DMS 273 (cell line): Measurements from ENCODE around the gene LITAF.

Source experiments
- DNase-seq: peaks from one replicate; lab custom pipeline; 2025; ENCODE audit not compliant: unreplicated experiment; lab: John Stamatoyannopoulos, UW

The LITAF gene

DNA sequence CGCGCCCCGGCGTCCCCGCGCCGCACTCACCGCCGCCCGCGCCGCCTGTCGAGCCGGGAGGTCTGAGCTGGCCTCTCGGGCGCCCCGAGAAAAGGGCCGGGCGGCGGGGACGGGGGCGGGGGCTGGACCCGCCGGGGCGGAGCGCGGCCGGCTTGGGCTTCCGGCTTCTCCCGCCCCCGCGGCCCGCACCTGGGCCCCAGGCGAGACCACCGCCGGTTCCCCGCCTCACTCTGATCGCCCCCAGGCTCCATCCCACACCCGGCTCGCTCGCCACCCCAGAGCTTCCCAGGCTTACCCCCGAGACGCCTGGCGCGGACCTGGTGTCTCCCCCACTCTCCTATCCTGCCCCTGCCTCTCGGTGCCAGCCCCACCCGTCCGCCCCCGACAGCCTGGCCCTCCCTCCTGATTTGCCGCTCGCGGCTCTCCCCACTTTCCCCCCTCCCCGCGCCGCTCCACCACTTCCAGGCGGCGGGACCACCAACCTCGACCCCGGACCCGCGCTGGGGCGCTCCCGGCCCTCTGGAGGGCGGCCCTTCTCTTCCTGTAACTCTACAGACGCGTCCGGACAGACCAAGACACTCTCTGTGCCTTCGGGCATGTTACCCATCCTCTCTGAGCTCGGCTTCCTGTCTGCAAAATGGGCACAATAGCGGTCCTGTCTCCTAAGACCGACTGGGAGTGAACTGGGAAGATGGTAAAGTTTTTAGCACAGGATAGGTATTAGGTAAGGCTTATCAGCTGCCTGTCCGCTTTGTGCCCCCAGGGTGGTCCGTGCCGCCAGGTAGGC is at the start of gene LITAF:
LITAF (minus strand) TSS at position 64 of the 787 bp plus-strand sequence. CDS start 30,189 bp downstream, outside the sequence.
- peak; percentile 82 for DNase-seq

DNA sequence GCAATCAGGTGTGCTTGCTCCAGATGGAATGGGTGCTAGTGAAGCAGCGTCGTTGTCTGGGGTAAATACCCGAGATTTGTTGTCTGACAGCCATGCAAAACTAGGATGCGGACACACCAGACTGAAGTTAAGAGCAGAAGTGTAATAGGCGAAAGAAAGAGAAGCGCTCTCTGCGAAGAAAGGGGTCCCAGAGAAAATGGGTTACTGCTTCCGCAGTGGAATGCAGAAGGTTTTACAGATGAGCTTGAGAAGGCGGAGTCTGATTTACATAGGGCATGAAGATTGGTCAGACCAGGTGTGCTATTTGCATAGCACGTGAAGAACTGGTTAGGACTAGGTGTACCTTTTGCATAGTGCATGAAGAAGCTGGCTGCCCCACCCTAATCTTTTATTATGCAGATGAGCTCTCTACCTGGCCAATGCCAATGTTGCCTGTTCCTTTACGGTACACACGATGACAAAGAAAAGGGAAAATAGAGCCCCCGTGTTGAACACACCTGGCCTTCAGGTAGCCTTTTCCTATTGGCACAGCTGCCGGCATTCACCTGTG is 49.5 kb upstream of the LITAF start:
- DNase-seq: no peak

DNA sequence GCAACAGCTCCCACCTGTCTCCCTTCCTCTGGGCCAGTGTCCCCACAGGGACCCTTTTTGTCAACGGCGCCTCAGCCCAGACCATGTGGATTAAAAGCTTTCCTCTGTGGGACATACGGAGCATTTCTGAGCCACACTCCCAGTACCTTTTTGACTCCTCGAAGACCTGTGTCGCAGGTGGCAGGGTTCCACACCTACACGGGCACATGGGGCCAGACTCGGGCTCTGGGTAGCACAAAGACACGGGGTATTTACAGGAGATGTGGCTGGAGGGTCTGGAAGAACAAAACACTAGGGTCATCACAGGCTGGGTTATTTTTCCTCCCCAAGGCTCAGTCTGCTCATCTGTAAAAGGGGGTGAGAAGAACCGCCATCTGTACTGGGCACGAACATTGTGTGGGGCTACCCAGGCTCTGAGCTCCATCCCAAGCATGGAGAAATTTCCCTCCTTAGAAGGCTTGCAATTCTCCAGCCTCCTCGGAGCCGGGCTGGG is 49.0 kb upstream of the LITAF start:
- no peak for DNase-seq

DNA sequence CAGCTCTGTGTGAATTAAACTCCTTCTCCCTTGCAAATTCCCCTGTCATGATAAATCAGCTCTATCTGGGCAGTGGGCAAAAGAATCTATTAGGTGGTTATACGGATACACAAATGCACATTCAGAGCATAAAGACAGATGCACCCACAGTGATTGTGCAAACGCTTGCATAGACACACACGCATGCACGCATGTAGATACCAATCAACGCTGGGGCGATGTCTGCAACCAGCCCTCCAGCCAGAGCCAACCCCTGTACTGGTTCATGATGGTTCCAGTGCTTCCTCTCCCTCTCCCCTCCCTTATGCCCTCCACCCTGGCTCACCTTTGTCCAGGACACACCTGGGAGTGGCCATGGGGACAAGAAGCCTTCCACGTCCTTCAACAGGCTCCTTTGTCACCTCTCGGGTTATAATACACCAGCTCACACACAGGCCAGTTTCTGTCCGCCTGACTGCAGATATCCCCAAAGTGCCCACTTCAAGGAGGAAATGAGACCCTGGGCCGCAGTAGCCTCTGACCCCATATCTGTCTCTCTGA is 48.5 kb upstream of the LITAF start:
- no peak for DNase-seq

DNA sequence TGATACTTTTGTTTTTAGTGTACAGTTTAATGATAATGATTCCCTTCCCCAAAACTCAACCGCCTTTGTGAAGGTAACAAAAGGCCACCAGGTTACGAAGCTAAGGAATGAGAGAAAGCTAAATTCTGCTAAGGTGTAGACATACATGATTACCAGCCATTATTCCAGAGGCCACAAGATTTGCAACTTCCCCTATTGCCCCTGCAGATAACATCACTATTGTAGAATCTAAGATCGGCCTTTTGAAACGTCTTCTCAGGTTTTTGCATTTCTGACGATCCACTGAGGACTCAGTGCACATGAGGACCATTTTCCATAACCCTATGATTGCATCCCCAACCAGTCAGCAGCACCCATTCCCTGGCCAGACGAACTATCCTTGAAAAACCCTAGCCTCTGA is 47.6 kb upstream of the LITAF start:
- no peak for DNase-seq

DNA sequence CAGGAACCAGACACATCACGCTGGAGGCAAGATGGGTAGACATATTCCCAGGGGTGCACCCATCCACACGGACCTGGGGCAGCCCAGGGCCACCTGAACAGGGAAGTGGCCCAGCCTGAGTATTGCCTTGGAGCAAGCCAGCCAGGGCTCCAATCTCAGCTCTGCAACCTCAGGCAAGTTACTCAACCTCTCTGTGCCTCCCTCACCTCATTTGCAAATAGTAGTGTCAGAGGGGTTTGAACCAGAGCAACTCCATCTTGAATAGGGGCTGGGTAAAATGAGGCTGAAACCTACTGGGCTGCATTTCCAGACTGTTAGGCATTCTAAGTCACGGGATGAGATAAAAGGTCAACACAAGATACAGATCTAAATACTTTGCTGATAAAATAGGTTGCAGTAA is 46.4 kb upstream of the LITAF start:
- no peak for DNase-seq

DNA sequence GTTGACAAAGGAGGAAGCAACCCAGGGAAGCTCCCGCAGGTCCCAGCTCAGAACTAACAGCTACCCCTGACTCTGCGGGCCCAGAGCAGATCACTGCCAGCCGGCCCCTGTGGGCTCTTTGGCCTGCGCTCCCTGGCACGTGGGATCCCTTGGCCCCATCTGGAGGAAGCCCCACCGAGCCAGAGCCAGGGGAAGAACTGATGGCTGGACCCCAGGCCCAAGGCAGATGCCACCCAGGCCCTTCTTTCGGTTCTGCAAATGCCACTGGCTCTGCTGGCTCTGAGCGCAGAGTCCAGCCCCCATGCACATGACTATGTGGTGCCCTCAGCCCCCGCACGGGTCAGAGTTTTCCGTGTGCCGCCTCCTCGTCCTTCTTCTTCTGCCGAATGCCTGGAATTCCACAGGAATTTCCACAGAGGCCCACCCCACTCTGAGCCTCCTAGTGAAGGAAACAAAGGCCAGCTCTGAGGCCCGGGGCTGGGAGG is 45.8 kb upstream of the LITAF start:
- DNase-seq: no peak

DNA sequence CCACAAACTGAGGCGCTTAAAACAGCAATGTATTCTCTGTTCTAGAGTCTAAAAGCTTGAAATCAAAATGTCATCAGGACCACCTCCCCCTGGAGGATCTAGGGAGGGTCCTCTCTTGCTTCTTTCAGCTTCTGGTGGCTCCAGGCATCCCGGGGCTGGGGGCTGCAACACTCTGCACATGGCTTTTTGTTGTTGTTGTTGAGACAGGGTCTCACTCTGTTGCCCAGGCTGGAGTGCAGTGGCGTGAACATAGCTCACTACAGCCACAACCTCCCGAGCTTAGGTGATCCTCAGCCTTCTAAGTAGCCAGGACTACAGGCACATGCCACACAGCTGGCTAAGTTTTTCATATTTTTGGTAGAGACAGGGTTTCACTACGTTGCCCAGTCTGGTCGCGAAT is 44.5 kb upstream of the LITAF start:
- no peak for DNase-seq

DNA sequence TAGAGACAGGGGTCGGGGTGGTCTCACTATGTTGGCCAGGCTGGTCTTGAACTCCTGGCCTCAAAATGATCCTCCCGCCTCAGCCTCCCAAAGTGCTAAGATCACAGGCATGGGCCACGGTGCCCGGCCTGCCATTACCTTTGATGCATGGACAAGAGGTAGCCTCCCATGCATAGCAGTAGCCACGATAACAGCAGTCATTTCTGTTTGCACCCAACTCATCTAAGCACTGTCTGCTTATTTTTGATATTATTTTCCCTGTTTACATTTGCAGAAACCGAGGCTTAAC is 44.0 kb upstream of the LITAF start:
- no peak for DNase-seq

DNA sequence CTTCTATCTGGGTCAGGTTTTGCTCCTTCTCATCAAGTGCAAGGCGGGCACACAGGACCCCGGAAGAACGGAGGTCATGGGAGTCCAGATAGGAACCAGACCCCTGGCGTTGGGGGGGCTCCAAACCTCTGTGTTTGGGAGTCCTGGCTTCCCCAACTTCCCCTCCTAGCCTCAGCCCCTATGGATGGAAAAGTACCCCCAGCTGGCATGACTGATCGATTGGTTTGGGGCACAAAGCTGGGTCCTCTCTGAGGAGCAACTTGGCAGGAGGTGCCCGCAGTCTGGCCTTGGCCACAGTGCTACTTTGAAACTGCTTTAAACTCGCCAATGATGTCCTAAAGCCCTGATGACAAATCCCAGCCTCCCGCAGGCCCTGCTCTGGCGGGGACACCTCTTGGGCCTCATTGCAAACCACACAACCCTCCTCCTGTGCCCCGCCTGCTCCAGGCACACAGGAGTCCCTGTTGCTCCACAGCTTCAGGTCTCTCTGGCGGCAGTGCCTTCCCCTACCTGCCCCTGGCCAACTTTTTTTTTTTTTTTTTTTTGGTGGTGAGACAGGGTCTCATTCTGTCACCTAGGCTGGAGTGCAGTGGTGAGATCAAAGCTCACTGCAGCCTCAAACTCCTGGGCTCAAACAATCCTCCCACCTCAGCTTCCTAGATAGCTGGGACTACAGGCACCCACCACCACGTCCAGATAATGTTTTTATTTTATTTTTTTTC is 43.5 kb upstream of the LITAF start:
- no peak for DNase-seq

DNA sequence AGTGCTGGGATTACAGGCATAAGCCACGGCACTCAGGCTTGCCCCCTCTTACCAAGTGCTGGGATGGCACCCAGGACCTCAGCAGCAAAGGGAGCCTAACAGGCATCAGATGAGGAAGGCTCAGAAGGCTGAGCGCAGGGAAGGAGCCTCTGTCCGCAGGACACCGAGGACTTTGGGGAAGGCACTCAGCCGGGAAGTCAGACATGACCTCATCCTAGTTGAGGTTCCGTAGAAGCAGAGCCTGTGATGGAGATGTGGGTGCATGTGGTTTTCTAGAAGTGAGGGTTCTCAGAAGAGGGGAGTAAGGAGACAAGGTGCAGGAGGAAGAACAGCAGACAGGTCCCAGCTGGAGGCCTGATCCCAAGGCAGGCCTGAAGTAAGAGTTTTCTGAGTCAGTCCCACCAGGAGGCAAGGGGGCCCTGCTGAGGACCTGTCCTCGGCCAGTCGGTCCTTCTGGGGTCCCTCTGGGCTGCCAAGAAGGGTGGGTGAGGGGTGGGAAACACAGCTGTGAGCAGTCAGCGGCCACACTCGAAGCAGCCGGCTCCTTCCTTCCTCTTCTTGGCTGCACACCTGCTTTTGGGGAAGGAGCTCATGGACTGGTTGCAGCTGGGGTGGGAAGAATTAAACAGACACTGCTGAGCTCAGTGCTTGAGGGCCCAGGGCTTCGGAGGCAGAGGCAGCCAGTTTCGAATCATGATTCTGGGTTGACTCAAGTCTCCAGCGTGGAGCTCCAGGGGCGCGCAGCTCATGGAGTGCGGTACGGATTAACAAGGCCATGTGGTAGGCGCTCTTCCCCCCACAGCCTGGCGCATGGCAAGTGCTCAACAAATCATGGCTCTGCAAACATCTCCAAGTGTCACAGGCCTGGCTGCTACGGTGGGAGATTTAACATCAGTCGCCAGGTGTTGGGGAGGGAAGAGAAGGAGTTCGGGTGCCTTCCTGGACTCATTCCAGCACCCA is 42.6 kb upstream of the LITAF start:
- DNase-seq: no peak

DNA sequence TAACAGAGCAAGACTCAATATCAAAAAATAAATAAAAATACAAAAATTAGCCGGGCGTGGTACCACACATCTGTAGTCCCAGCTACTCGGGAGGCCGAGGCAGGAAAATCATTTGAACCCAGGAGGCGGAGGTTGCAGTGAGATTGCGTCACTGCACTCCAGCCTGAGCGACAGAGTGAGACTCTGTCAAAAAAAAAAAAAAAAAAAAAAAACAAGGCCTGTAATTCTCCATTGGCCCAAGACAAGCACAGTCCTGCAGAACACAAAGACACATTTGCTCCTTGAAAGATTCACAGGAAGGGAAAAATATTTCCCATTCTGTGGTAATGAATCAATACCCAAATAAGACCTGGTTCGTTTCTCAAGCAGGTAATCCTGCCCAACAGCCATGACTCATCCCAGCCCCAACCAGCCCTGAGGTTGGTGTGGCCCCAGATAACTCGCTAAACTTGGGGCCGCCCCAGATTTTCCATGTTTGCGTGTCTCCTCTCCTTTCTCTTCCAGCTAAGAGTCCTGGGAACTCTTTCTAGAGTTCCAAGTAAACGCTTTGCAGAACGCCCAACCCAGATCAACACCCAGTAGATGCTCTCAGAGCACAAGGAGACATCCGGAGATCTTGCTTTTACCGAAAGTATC is 41.2 kb upstream of the LITAF start:
- no peak for DNase-seq

DNA sequence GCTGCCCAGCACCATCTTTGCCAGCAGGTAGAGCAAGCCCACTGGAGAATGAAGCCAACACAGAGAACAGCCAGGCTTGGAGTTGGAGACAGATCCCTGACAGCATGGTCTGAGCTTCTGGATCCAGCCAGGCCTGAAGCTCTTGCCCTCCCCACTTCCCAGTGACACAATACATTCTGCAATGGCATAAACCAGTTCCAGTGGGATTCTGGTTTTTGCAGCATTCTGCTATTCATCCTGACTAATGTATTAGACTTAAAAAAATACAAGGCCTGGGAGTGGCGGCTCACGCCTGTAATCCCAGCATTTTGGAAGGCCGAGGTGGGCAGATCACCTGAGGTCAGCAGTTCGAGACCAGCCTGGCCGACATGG is 40.6 kb upstream of the LITAF start:
- DNase-seq: no peak

DNA sequence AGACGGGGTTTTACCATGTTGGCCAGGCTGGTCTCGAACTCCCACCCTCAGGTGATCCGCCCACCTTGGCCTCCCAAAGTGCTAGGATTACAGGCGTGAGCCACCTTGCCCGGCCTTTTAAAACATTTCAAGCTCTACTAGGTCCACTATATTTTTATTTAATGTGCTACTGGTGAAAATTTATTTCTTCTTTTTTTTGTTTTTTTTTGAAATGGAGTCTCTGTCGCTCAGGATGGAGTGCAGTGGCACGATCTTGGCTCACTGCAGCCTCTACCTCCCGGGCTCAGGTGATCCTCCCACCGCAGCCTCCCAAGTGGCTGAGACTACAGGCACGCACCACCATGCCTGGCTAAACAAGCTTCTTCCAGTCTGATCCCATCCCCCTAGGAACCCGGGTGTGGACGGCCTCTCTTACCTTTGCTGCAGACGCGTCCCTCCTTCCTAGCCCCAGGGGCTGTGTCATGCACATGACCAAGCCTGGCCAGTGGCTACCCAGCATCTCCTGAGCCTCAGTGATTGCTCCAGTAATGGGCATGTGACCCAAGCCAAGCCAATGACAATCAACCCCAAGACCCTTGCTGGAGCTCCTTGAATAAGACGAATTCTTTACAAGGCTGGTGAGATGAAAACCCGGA is 40.1 kb upstream of the LITAF start:
- no peak for DNase-seq

DNA sequence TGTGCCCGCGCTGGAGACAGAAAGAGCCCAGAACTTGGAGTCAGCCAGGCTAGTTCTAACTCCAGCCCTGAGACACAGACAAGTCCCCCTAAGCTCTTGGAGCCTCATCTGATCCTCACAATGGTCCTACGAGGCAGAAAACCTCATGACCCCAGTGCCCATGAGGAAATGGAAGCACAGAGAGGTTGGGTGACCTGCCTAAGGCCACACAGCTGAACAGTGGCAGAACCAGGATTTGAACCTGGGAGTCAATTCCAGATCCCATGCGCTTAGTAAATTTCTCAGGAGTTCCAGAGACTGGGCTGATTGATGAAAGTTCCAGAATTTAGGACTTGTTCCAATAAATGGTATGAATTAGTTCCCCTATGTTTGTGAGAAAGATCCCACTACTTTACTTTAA is 39.0 kb upstream of the LITAF start:
- DNase-seq: no peak

DNA sequence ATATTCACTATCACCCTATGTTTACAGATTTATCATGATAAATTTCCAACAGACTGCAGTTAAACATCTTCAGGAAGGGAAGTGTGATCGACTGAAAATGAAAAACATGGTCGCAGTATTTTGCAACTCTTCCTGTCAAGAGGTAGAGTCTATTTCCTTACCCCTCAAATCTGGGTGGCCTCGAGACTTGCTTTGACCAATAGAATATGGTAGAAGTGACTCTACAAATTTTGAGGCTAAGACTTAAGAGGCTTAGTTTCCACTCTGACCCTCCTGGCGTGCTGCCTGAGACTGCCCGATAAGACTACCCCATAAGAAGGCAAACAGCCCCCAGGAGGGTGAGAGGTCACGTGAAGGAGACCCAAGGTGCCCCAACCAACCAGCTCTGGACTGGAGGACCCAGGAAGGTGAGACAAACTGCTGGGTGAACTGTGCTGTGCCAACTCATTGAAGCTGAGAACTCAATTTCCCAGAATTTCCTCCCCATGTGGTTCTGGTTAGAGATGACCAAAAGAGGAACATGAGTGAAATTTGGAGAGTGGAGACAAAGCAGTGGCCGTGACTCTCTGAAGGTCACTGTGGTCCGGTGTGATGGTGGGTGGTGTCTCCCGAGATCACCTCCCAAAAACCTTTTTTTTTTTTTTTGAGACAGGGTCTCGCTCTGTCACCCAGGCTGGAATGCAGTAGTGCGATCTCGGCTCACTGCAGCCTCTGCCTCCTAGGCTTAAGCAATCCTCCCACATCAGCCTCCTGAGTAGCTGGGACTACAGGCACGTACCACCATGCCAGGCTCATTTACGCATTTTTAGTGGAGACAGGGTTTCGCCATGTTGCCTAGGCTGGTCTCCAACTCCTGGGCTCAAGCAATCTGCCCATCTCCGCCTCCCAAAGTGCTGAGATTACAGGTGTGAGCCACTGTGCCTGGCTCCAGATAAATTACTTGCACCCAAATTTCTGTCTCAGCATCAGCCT is 38.2 kb upstream of the LITAF start:
- no peak for DNase-seq

DNA sequence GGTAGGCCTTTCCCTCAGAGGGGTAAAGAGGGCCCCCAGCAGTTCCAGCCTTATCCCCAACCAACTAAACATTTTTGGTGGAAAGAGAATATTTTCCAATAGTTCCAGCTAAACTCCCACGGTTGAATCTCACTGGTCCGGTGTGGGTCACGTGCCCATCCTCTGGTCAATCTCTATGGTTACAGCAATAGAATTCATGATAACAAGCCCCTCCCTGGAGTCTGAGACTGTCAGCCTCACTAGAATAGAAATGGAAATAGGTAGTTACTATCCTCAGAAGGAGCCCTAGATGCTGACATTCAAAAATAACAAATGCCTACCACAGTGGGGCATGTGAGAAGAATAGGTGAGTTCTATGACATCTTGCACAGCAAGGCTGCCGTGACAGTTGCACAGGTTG is 37.5 kb upstream of the LITAF start:
- DNase-seq: no peak

DNA sequence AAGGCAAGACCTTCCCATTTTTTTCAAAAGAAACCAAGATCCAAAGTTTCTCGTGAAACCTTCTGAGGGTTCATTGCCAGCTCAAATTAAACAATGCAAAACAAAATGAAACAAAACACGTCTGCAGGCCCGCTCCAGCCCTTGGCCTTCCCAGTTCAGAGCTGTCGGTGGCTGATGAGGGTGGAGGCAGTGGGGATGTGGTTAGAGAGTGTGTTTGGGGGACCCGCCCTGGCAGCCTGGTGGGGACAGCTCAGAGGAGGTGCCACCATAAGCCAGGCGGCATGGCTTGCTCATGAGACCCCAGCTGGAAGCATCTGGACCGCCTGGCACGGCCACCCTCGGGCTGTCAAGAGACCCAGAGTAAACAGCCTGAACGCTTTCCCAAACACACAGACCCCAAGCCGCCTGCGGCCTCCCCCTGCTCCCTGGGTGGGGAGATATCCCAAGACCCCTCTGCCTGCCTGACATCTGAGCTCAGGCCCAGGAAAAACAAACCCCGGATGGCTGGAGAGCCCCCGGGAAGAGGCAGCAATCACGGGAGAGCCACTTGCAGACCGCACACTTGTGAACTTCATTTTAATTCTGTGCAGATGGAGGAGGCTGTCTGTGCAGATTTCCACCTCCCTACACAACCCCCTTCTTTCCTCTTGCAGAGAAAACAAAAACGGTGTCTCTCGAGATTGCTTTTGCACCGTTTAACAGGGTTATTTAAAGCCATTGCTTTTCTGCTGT is 35.4 kb upstream of the LITAF start:
- peak; percentile 78 for DNase-seq
